H1 (cell line): ENCODE data around the gene IFT81. TPM values are rescaled to one million over a fixed set of nuclear protein-coding genes. Genes with fewer than 3 reads are reported as not detected.

Source experiments
- BCL11A ChIP-seq, 2 experiments: IDR thresholded peaks; one replicate each; pipeline ENCODE4 v1.6.1; 2011; ENCODE audit warnings: low read depth in 2 of 2, low read length in 2 of 2, mild to moderate bottlenecking in 2 of 2
- CHD2 ChIP-seq: IDR thresholded peaks from 2 replicates; pipeline ENCODE4 v1.6.1; 2012; ENCODE audit warnings: low read length, improper control_type of control experiment
- CTBP2 ChIP-seq: IDR thresholded peaks from 2 replicates; pipeline ENCODE4 v1.7.0; 2011; ENCODE audit warnings: borderline replicate concordance, mild to moderate bottlenecking, moderate library complexity, mixed read lengths, low read length; ENCODE audit not compliant: insufficient read depth, insufficient read length
- EZH2 ChIP-seq: fragments of 200-600 bp; sonication (generic); IDR thresholded peaks from 2 replicates; pipeline ENCODE4 v1.7.1; 2012; ENCODE audit warnings: low read depth, mild to moderate bottlenecking, moderate library complexity, low read length, inconsistent platforms; ENCODE audit not compliant: severe bottlenecking
- MAX ChIP-seq: IDR thresholded peaks from 2 replicates; pipeline ENCODE4 v1.6.1; 2012; ENCODE audit warnings: inconsistent platforms
- SP2 ChIP-seq: IDR thresholded peaks from 2 replicates; pipeline ENCODE4 v1.6.1; 2012; ENCODE audit warnings: mild to moderate bottlenecking, low read length, inconsistent platforms
- USF2 ChIP-seq: IDR thresholded peaks from 2 replicates; pipeline ENCODE4 v1.6.1; 2011; ENCODE audit warnings: low read length, improper control_type of control experiment
- polyA plus RNA-seq, 7 experiments: library from polyadenylated mRNA; depleted of rRNA in 3 of 7; stranded (reverse) in 5 of 7; unstranded in 2 of 7; fragments of >200 nt in 5 of 7; fragments of 200-250 nt in 2 of 7; gene quantifications; 1 replicate in 5 of 7; 2 replicates in 1 of 7; 4 replicates in 1 of 7; pipeline versions ENCODE4 v1.2.1 to v1.2.3, GENCODE V29; 2011 to 2013; ENCODE audit warnings: missing spikeins in 2 of 7, mixed read lengths in 2 of 7
- total RNA-seq: library from RNA; stranded (reverse); fragmentation: NEBNext Ultra II Directional; extraction: Animal tissue kit (Norgen Biotek cat#: 25700); gene quantifications from 2 replicates; pipeline ENCODE4 v1.2.1, GENCODE V29; 2021

The IFT81 gene
- total and polyA plus RNA-seq, 2 of the 8 experiments (the other 6 are each of a cell fraction or from before 2014, with no cell fraction given) = 4.1 to 14.5 TPM

- no peak for TF ChIP-seq USF2
- TF ChIP-seq CTBP2 = no peak
- TF ChIP-seq MAX = no peak
- no peak for TF ChIP-seq BCL11A (IDR thresholded peaks at IDR 0.05; ENCODE audit: low read depth in 2 of 2, low read length in 2 of 2)
- TF ChIP-seq SP2 = no peak
- no peak for TF ChIP-seq CHD2
- no peak for TF ChIP-seq EZH2
- TF ChIP-seq, all 59 proteins: peak for 0
These were observed 77.8 kb downstream of the IFT81 start (continued) for GRCh38 chr12:110201995-110202394.
